AG09319 (cell line): Measurements from ENCODE around the gene C11orf21.
A peak's percentile ranks its signal among the peaks of the same experiment; 100 is the strongest.

Experiments used
- DNase-seq: peaks from one replicate; pipeline ENCODE4 v3.0.0-alpha.2; 2010; ENCODE audit warnings: low read depth; ENCODE audit errors: extremely low read depth
- TF ChIP-seq, protein P1 (sequence below): IDR thresholded peaks from 2 replicates; pipeline ENCODE4 v1.5.1; 2011; ENCODE audit warnings: low read depth, mild to moderate bottlenecking, inconsistent platforms, low read length, moderate library complexity

The C11orf21 gene

GRCh38 chr11:2271327-2272227, 30.1 kb downstream of the C11orf21 start:
- TF ChIP-seq, protein P1, sequence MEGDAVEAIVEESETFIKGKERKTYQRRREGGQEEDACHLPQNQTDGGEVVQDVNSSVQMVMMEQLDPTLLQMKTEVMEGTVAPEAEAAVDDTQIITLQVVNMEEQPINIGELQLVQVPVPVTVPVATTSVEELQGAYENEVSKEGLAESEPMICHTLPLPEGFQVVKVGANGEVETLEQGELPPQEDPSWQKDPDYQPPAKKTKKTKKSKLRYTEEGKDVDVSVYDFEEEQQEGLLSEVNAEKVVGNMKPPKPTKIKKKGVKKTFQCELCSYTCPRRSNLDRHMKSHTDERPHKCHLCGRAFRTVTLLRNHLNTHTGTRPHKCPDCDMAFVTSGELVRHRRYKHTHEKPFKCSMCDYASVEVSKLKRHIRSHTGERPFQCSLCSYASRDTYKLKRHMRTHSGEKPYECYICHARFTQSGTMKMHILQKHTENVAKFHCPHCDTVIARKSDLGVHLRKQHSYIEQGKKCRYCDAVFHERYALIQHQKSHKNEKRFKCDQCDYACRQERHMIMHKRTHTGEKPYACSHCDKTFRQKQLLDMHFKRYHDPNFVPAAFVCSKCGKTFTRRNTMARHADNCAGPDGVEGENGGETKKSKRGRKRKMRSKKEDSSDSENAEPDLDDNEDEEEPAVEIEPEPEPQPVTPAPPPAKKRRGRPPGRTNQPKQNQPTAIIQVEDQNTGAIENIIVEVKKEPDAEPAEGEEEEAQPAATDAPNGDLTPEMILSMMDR = no peak
- DNase-seq = no peak

GRCh38 chr11:2271077-2271326, 30.7 kb downstream of the C11orf21 start:
- TF ChIP-seq, protein P1 = no peak
- no peak for DNase-seq

DNA sequence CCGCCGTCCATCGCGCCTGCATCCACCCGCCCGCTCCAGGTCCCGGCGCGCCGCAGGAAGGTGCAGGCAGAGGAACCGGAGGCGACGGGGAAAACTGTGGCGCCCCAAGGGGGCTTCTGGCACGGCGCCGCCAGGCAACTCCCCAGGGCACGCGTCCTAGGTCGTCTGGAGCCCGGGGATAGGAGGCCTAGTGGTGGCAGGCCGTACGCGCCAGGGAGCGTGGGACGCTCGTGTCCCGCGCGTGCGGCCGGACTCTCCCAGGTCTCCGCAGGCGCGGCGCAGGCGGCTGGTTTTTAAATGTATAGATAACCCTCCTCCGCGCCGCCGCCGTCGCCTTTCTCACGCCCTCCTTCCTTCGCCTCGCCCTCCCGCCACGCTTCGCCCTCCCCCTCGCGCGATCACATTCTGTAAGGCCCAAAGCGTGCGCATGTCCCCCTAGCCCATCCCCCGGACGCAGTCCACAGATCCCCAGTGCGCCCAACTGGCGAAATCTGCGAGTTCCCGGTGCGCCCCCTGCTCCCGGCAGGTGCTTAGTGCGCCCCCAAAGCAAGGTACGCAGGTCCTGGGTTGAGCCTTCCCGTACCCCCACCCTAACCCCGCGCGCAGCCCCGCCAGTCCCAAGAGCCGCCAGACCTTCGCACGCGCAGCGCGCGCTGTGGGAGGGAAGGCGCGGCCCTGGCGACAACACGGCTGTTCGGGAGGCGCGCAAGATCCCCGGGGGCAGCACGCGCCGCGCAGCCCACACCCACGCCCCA, 31.2 kb downstream of the C11orf21 start, which contains the start of gene ASCL2:
Gene ASCL2 (minus strand): TSS at position 267 of the 755 bp plus-strand sequence. CDS start 256 bp downstream, at position 11.
- TF ChIP-seq, protein P1 = no peak
- no peak for DNase-seq

DNA sequence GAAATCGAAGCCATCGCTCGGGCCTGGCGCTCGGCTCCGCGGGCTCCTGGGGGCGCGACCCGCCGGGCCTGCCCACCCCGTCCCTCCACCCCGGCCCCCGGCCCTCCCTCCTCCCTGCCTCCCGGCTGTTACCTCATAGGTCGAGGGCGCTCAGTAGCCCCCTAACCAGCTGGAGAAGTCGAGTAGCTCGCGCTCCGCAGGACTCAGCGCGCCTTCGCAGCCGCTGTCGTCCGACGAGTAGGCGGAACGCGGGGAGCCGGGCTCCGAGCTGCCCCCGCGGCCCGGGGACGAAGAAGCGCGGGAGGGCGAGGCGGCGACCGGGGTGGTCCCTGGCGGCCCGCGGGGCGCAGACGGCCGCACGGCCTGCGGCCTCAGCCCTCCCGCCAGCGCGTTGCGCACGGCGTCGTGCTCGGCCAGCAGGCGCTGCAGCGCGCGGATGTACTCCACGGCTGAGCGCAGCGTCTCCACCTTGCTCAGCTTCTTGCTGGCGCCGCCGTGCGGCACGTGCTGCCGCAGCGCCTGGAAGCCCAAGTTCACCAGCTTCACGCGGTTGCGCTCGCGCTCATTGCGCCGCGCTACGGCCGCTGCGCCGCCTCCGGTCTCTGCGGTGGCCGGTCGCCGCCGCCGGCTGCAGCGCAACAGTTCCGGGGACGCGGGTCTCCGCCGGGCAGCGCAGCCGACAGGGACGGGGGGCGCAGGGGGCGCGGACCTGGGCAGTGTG, 32.0 kb downstream of the C11orf21 start:
- DNase-seq = peak; percentile 5
- TF ChIP-seq, protein P1 = no peak; the same call in 1 of the 2 replicates

- TF ChIP-seq, protein P1 = no peak
- DNase-seq = no peak
These were observed 32.8 kb downstream of the C11orf21 start for GRCh38 chr11:2268729-2269600.

GRCh38 chr11:2267851-2268728, 33.6 kb downstream of the C11orf21 start:
- TF ChIP-seq, protein P1 = no peak
- no peak for DNase-seq
